ENCODE measurements around the gene ANAPC10.

GRCh38 chr4:144967161-144967560, 130.8 kb downstream of the ANAPC10 start:
- TF ChIP-seq CTCF (IDR thresholded peaks at IDR 0.05; ENCODE audit: low read depth, low read length, poor library complexity, severe bottlenecking) (no peak), EZH2phosphoT487 (IDR thresholded peaks at IDR 0.05; ENCODE audit: borderline replicate concordance, low read length) (no peak)

All from DOHH2 (cell line).